Liver (tissue), 3 donors: Measurements from ENCODE around the gene AHDC1.

Source experiments
- JUND ChIP-seq, 2 donors: IDR thresholded peaks; 2 replicates each; pipeline ENCODE4 v1.6.1; 2016; ENCODE audit warnings: antibody characterized with exemption in 2 of 2
- TF ChIP-seq, protein P1 (sequence below): fragments of 150-350 bp; IDR thresholded peaks from 2 replicates; pipeline ENCODE4 v1.5.1; 2017; ENCODE audit warnings: improper control_type of control experiment, low read depth, low read length; ENCODE audit not compliant: missing input control
- donor health status: healthy.
- donor health status: healthy.

DNA sequence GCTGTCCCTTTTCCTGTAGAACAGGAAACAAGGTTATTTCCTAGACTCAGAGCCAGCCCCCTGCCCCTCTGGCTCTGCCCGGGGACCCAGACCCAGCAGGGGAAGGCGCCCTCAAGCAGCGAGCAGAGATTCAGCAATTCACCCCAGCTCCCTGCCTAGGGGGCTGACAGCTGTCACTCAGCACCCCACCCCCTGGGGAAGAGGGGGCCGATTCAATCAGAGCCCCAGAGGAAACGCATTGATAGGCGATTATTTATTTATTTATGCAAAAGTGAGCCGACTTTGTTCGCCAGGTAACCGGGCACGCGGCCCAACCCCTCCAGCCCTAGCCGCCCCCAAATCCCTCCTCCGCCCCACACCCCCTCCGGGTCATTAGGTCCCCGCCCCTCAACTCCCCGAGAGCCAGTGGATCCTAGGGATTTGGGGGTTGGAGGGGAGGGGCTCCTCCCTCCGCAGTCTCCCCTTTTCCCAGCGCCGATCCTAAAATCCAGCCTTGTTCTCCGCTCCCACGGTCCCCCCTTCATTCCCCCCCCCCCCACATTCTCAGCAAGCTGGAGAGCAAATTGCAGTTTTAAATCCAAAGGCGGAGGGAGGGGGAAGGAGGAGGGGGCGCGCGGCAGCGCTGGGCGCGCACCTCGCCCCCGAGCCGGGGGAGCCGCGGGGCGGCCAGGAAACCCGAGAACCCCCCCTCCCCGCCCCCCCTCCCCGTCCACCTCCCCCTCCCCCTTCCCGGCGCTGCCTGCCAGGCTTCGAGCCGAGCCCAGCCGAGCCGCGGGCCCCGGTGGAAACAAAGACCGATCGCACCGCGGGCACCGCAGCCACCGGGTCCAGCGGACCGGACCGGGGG, 1.3 kb downstream of the AHDC1 start:
- TF ChIP-seq, protein P1, sequence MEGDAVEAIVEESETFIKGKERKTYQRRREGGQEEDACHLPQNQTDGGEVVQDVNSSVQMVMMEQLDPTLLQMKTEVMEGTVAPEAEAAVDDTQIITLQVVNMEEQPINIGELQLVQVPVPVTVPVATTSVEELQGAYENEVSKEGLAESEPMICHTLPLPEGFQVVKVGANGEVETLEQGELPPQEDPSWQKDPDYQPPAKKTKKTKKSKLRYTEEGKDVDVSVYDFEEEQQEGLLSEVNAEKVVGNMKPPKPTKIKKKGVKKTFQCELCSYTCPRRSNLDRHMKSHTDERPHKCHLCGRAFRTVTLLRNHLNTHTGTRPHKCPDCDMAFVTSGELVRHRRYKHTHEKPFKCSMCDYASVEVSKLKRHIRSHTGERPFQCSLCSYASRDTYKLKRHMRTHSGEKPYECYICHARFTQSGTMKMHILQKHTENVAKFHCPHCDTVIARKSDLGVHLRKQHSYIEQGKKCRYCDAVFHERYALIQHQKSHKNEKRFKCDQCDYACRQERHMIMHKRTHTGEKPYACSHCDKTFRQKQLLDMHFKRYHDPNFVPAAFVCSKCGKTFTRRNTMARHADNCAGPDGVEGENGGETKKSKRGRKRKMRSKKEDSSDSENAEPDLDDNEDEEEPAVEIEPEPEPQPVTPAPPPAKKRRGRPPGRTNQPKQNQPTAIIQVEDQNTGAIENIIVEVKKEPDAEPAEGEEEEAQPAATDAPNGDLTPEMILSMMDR = no peak
- TF ChIP-seq JUND (IDR thresholded peaks at IDR 0.05) = no peak
